A673 (cell line): ENCODE data around the gene HRNR.

Source experiments
- CTCF ChIP-seq: fragments of 300-800, 200-600 bp; sonication (generic); conservative IDR thresholded peaks from 2 replicates; pipeline ENCODE4 v1.5.1; 2017; ENCODE audit warnings: low read depth, mild to moderate bottlenecking, antibody characterized with exemption, low read length, moderate library complexity, mixed read lengths
- EZH2 ChIP-seq: fragments of 200-600 bp; sonication (generic); IDR thresholded peaks from 2 replicates; pipeline ENCODE4 v1.6.1; 2017; ENCODE audit warnings: borderline replicate concordance, low read depth, mild to moderate bottlenecking, mixed read lengths, antibody characterized with exemption, low read length; ENCODE audit not compliant: poor library complexity, severe bottlenecking

- TF ChIP-seq EZH2 = no peak
- TF ChIP-seq CTCF = no peak
Observed at GRCh38 chr1:152237093-152237492, 13.1 kb upstream of the HRNR start.
